CD4-positive, alpha-beta memory T cell (primary cell): ENCODE results near the gene FBLN2. TPM values are rescaled to one million over a fixed set of nuclear protein-coding genes. Genes with fewer than 3 reads are reported as not detected.

ENCODE experiments used
- CTCF ChIA-PET: fragments of 350-600 bp; sonication (Branson Sonifier 250); formaldehyde crosslinking; loops from one replicate; lab custom pipeline; 2021; ENCODE audit warnings: inconsistent platforms; ENCODE audit not compliant: partially characterized antibody; lab: Charles Lee
- POLR2A ChIA-PET: fragments of 350-600 bp; sonication (Branson Sonifier 250); formaldehyde crosslinking; loops from one replicate; lab custom pipeline; 2021; ENCODE audit not compliant: partially characterized antibody; lab: Charles Lee
- DNase-seq, 5 donors: peaks; one replicate each; pipeline versions ENCODE4 v3.0.0 to v3.0.0-alpha.2; 2020 to 2022; ENCODE audit warnings: mixed read lengths in 1 of 5
- H3K27ac ChIP-seq: one replicate; pipeline ENCODE4 v1.7.0; 2013; ENCODE audit warnings: low read depth, low read length
- H3K27me3 ChIP-seq: 2 replicates; pipeline ENCODE4 v1.7.0; 2013; ENCODE audit warnings: mild to moderate bottlenecking, low read length, moderate library complexity; ENCODE audit not compliant: insufficient read depth
- H3K36me3 ChIP-seq: 2 replicates; pipeline ENCODE4 v1.7.0; 2013; ENCODE audit warnings: mild to moderate bottlenecking, low read length, moderate library complexity; ENCODE audit not compliant: insufficient read depth
- H3K4me1 ChIP-seq: 2 replicates; pipeline ENCODE4 v1.7.0; 2013; ENCODE audit warnings: mild to moderate bottlenecking, low read length, moderate library complexity; ENCODE audit not compliant: insufficient read depth
- H3K4me3 ChIP-seq, 2 donors: one replicate each; pipeline ENCODE4 v1.7.0; 2013; ENCODE audit warnings: low read length in 2 of 2, mild to moderate bottlenecking in 1 of 2
- H3K9me3 ChIP-seq, 2 donors: one replicate each; pipeline ENCODE4 v1.7.0; 2013; ENCODE audit warnings: low read length in 2 of 2, control low read depth in 1 of 2; ENCODE audit not compliant: control insufficient read depth in 1 of 2
- H3K27ac Mint-ChIP-seq, 7 donors: one replicate each; pipeline ENCODE4 v1.8.0; 2020 to 2021; ENCODE audit warnings: mixed read lengths in 7 of 7, mild to moderate bottlenecking in 6 of 7, inconsistent platforms in 3 of 7, moderate library complexity in 3 of 7
- H3K27me3 Mint-ChIP-seq, 2 donors: one replicate each; pipeline ENCODE4 v1.8.0; 2020 to 2021; ENCODE audit warnings: mixed read lengths in 2 of 2
- H3K36me3 Mint-ChIP-seq, 2 donors: one replicate each; pipeline ENCODE4 v1.8.0; 2020 to 2021; ENCODE audit warnings: mixed read lengths in 2 of 2, inconsistent platforms in 1 of 2, mild to moderate bottlenecking in 1 of 2
- H3K4me1 Mint-ChIP-seq, 4 donors: one replicate each; pipeline ENCODE4 v1.8.0; 2020 to 2021; ENCODE audit warnings: mixed read lengths in 4 of 4, mild to moderate bottlenecking in 1 of 4
- H3K4me3 Mint-ChIP-seq, 8 donors: one replicate each; pipeline ENCODE4 v1.8.0; 2020 to 2021; ENCODE audit warnings: mixed read lengths in 8 of 8, mild to moderate bottlenecking in 7 of 8, moderate library complexity in 6 of 8, inconsistent platforms in 3 of 8
- H3K9me3 Mint-ChIP-seq, 8 donors: one replicate each; pipeline ENCODE4 v1.8.0; 2020 to 2021; ENCODE audit warnings: mixed read lengths in 8 of 8, mild to moderate bottlenecking in 5 of 8, inconsistent platforms in 3 of 8, moderate library complexity in 1 of 8
- intact Hi-C: fragments of 100-400 bp; cut with micrococcal nuclease; formaldehyde crosslinking; loops from one replicate; pipeline ENCODE4 v1.15.1; 2023
- polyA plus RNA-seq, 2 donors: library from polyadenylated mRNA; unstranded; fragments of 300-500 nt; fragmentation: Illumina TruSeq; gene quantifications; one replicate each; pipeline ENCODE4 v1.2.3, GENCODE V29; 2021
- total RNA-seq, 2 experiments: library from RNA; stranded (reverse); gene quantifications; one replicate each; pipeline ENCODE4 v1.2.3, GENCODE V29; 2021

FBLN2 gene
- total and polyA plus RNA-seq, 4 experiments from 2014 or later: not detected

DNA sequence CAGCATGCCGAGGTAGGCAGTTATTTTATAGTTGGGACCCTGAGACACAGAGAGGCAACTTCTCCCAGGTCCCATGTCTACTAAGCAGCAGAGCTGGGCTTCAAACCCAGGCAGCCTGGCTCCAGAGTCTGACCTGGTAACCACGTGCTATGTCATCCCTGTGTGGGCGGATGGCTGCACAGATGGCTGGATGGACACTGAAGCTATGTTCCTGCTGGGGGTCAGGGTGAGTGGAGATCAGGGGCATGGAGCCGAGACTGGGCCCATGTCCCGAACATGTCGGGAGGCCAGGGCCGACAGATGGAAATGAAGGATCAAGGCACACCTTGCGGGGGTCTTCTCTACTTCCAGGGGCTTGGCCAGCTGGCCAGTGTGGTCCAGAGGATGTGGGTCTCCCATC lies 9.3 kb upstream of the FBLN2 start:
- Mint-ChIP-seq H3K9me3 (peaks cover 0 to 18% (median 11%) of the 10 kb centered on the region in 8 donors), H3K27ac (no peak overlapping the region), H3K27me3 (peaks cover 9 to 28% of the 10 kb centered on the region in 2 donors), H3K4me1 (peaks cover 5 to 15% (median 9%) of the 10 kb centered on the region in 4 donors), H3K36me3 (no peaks in the 10 kb centered on the region), H3K4me3 (no peak overlapping the region)
- no peak for DNase-seq
- Histone ChIP-seq H3K4me1 (peaks cover 6% of the 10 kb centered on the region), H3K27ac (no peak overlapping the region), H3K4me3 (no peak overlapping the region), H3K36me3 (no peaks in the 10 kb centered on the region), H3K9me3 (peaks cover 0 to 6% of the 10 kb centered on the region in 2 donors), H3K27me3 (no peaks in the 10 kb centered on the region)
- CTCF ChIA-PET: interaction anchor here (1.3 kb wide), 1 partner anchor 111 kb away, joined by 3 read pairs; no protein-coding TSS in a partner anchor
- POLR2A ChIA-PET: no interaction called here
- intact Hi-C loops: no loop called here

DNA sequence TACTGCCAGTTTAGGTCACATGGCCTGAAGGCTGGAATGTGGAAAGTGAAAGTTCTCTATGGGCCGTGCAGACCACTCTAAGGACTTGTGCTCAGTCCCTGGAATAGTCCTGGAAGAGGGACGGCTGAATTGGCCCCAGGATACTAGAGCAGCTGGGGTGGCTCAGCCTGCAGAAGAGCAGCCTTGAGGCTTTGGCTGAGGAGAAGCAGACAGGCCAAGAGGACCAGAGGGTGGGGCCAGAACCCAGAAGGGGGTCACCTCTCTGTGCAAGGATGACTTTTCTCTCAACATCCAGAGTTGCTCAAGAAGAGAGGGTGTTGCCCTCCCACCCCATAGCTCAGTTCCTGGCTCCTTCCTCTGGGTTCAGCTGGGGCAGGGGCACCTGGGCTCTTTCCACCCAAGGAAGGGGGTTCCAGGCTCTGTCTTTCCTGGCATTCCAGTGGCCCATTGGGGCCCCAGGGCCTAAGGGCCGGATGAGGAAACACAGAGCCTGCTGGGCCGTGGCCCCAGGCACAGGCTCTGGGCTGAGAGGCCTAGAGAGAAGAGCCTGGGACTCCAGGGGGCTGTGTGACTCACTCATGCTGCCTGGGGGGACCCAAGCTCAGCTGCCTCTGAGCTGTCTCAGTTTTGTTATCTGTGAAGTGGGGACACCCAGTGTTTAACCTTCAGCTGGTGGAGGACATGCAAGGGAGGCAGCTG lies 8.5 kb upstream of the FBLN2 start:
- CTCF ChIA-PET: interaction anchor here (1.3 kb wide), 1 partner anchor 110 kb away, joined by 3 read pairs; no protein-coding TSS in a partner anchor
- no peak overlapping the region for H3K4me3 Mint-ChIP-seq
- Histone ChIP-seq H3K27ac (no peak overlapping the region), H3K36me3 (no peaks in the 10 kb centered on the region), H3K4me3 (no peak overlapping the region), H3K9me3 (peaks cover 0 to 6% of the 10 kb centered on the region in 2 donors), H3K27me3 (no peaks in the 10 kb centered on the region), H3K4me1 (peaks cover 11% of the 10 kb centered on the region)
- peaks cover 11 to 21% (median 16%) of the 10 kb centered on the region in 4 donors for H3K4me1 Mint-ChIP-seq
- POLR2A ChIA-PET: no interaction called here
- H3K36me3 Mint-ChIP-seq: no peaks in the 10 kb centered on the region
- intact Hi-C loops: no loop called here
- no peak overlapping the region for H3K27ac Mint-ChIP-seq
- no peak for DNase-seq
- peaks cover 0 to 18% (median 11%) of the 10 kb centered on the region in 8 donors for H3K9me3 Mint-ChIP-seq
- peaks cover 9 to 32% of the 10 kb centered on the region in 2 donors for H3K27me3 Mint-ChIP-seq

DNA sequence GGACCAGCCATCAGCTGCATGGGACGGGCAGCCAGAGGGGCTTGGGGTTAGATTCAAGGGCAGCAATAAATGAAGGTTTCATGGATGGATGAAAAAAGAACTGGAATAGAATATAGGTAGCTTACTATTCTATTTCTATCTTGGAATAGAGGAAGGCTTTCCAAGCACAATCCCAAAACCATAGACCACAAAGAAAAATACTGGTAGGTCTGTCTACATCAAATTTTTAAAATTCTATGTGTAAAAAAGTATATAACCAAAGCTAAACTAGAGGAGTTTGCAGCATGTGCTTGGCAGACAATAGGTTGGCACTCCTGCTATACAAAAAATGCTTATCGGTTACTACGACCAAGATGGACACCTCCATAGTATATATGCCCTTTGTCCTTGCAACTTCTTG lies 7.2 kb upstream of the FBLN2 start:
- peaks cover 0 to 6% of the 10 kb centered on the region in 2 donors for H3K9me3 ChIP-seq
- no peak overlapping the region for H3K27ac ChIP-seq
- H3K4me3 ChIP-seq: no peak overlapping the region
- peaks cover 0 to 18% (median 11%) of the 10 kb centered on the region in 8 donors for H3K9me3 Mint-ChIP-seq
- H3K27me3 ChIP-seq: no peaks in the 10 kb centered on the region
- intact Hi-C loops: no loop called here
- POLR2A ChIA-PET: no interaction called here
- CTCF ChIA-PET: no interaction called here
- H3K36me3 Mint-ChIP-seq: no peaks in the 10 kb centered on the region
- no peaks in the 10 kb centered on the region for H3K36me3 ChIP-seq
- H3K4me3 Mint-ChIP-seq: no peak overlapping the region
- peaks cover 11 to 17% (median 15%) of the 10 kb centered on the region in 4 donors for H3K4me1 Mint-ChIP-seq
- no peak overlapping the region for H3K27ac Mint-ChIP-seq
- no peak for DNase-seq
- H3K27me3 Mint-ChIP-seq: peaks cover 4 to 29% of the 10 kb centered on the region in 2 donors
- peaks cover 11% of the 10 kb centered on the region for H3K4me1 ChIP-seq

DNA sequence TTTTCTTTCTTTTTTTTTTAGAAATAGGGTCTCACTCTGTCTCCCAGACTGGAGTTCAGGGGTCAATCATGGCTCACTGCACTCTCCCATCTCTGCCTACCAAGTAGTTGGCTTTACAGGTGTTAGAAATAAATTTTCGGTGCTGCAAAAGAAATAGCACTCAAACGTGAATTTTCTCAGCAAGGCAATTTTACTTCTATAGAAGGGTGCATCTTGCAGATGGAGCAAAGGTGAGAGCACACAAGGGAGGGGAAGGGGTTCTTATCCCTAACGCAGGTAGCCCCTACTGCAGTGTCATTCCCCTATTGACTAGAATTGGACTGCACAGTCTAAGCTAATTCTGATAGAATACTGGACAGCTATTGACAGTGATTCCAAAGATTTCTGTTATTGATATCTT lies 6.8 kb upstream of the FBLN2 start:
- peaks cover 0 to 6% of the 10 kb centered on the region in 2 donors for H3K9me3 ChIP-seq
- DNase-seq: no peak

DNA sequence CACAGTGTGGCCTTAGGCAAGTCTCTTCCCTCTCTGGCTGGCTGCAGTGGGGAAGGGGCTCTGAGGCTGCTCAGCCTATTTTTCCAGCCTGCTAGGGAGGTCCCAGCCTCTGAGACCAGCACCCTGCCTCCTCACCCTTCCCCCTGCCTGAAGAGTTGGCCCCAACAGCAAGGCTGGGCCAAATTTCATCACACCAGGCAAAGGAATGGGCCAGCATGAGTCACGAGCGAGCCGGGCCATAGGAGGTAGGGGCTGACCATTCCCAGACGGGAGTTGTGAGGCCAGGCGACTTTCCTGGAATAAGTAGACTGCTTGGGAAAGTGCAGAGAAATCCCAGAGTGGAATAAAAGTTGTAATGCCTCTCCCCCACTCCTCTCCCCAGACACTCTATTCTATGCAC lies 5.7 kb upstream of the FBLN2 start:
- no peak overlapping the region for H3K27ac Mint-ChIP-seq
- DNase-seq: no peak
- Histone ChIP-seq H3K27ac (no peak overlapping the region), H3K36me3 (no peaks in the 10 kb centered on the region), H3K27me3 (no peaks in the 10 kb centered on the region), H3K4me3 (no peak overlapping the region), H3K9me3 (peaks cover 0 to 6% of the 10 kb centered on the region in 2 donors), H3K4me1 (peaks cover 11% of the 10 kb centered on the region)
- peaks cover 0 to 18% (median 9%) of the 10 kb centered on the region in 8 donors for H3K9me3 Mint-ChIP-seq
- peaks cover 12 to 30% (median 18%) of the 10 kb centered on the region in 4 donors for H3K4me1 Mint-ChIP-seq
- intact Hi-C loops: no loop called here
- POLR2A ChIA-PET: no interaction called here
- H3K27me3 Mint-ChIP-seq: peaks cover 16 to 43% of the 10 kb centered on the region in 2 donors
- no peaks in the 10 kb centered on the region for H3K36me3 Mint-ChIP-seq
- CTCF ChIA-PET: no interaction called here
- no peak overlapping the region for H3K4me3 Mint-ChIP-seq

More for the DNA sequence above, 6.8 kb upstream of the FBLN2 start:
- Histone ChIP-seq H3K4me3 (no peak overlapping the region), H3K36me3 (no peaks in the 10 kb centered on the region), H3K27me3 (no peaks in the 10 kb centered on the region), H3K4me1 (peaks cover 11% of the 10 kb centered on the region), H3K27ac (no peak overlapping the region)
- H3K27me3 Mint-ChIP-seq: peaks cover 7 to 32% of the 10 kb centered on the region in 2 donors
- no peak overlapping the region for H3K27ac Mint-ChIP-seq
- intact Hi-C loops: no loop called here
- H3K4me3 Mint-ChIP-seq: no peak overlapping the region
- POLR2A ChIA-PET: no interaction called here
- CTCF ChIA-PET: no interaction called here
- H3K36me3 Mint-ChIP-seq: no peaks in the 10 kb centered on the region
- H3K9me3 Mint-ChIP-seq: peaks cover 0 to 18% (median 11%) of the 10 kb centered on the region in 8 donors
- peaks cover 11 to 19% (median 12%) of the 10 kb centered on the region in 4 donors for H3K4me1 Mint-ChIP-seq

DNA sequence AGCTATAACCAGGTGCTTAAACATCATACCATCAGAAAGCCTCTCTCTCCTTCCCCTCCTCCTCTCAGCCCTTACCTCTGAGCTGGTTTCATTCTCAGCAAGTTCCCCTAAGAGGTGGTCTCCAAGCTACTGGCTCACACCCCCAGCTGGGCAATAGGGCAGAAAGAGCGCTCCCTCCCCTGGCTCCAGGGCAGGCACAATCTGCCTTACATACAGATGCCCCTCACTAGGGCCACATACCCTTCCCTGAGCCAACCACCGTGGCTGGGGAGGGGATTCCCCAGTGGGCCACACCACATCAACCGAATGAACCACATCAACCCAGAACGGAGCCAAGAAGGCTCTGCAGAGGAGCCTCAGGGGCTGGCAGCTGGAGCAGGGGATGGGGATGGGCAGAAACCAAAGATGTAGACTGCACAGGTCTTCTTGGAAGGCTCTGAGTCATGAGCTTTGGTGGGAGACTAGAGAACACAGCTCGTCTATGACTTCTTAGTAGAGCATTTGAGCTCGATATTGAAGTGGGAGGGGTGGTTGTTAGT lies 4.6 kb upstream of the FBLN2 start:
- Histone ChIP-seq H3K4me3 (no peak overlapping the region), H3K36me3 (no peaks in the 10 kb centered on the region), H3K27me3 (no peaks in the 10 kb centered on the region), H3K27ac (no peak overlapping the region), H3K9me3 (peaks cover 0 to 6% of the 10 kb centered on the region in 2 donors), H3K4me1 (peaks cover 11% of the 10 kb centered on the region)
- Mint-ChIP-seq H3K9me3 (peaks cover 0 to 18% (median 9%) of the 10 kb centered on the region in 8 donors), H3K27me3 (peaks cover 19 to 37% of the 10 kb centered on the region in 2 donors), H3K36me3 (no peaks in the 10 kb centered on the region), H3K27ac (peak overlapping the region in 1 of 7 donors; percentile 20), H3K4me3 (peak overlapping the region in 5 of 8 donors; percentile 9 to 55 (median 46)), H3K4me1 (peaks cover 14 to 33% (median 20%) of the 10 kb centered on the region in 4 donors)
- POLR2A ChIA-PET: no interaction called here
- CTCF ChIA-PET: no interaction called here
- peak; percentile 17 to 80 (median 36) for DNase-seq
- intact Hi-C loops: no loop called here

DNA sequence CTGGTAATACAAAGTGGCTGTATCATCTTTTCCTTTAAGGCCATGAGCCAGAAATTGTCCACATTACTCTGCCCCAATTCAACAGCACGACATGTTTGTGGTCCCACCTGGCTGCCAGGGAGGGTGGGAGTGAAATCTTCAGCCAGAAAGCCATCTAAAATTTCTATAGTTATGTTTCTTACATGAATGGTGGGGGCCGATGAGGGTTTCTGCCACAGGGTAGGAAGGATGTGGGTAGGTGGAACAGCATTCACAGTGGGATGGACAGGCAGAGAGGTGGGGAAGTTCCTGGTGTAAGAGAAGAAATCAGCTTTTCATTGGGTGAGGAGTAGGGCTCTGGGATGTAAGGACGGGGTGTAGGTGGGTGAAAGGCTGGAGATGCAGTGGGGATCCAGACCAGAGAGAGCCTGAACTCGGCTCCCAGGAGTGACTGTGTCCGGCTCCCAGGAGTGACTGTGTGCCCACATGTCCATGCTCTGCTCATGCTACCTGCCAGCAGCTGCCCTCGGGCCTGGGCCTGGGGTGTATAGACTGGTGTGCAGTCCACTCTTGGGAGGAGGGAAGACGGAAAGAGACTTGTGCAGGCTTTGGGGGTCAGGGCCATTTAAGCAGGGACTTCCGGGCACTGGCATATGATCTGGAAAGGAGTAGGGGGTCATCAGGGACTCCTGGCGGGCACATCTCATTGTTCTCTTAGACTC lies 3.8 kb upstream of the FBLN2 start:
- Mint-ChIP-seq H3K4me3 (peak overlapping the region in 4 of 8 donors; percentile 1 to 55 (median 28)), H3K36me3 (no peaks in the 10 kb centered on the region), H3K4me1 (peaks cover 19 to 40% (median 25%) of the 10 kb centered on the region in 4 donors), H3K27me3 (peaks cover 23 to 41% of the 10 kb centered on the region in 2 donors), H3K9me3 (peaks cover 0 to 16% (median 9%) of the 10 kb centered on the region in 8 donors), H3K27ac (peak overlapping the region in 2 of 7 donors; percentile 11 to 38)
- Histone ChIP-seq H3K4me3 (no peak overlapping the region), H3K4me1 (peaks cover 11% of the 10 kb centered on the region), H3K27ac (no peak overlapping the region), H3K27me3 (no peaks in the 10 kb centered on the region), H3K36me3 (no peaks in the 10 kb centered on the region), H3K9me3 (peaks cover 0 to 6% of the 10 kb centered on the region in 2 donors)
- POLR2A ChIA-PET: no interaction called here
- CTCF ChIA-PET: no interaction called here
- intact Hi-C loops: no loop called here
- no peak for DNase-seq
